IMR-90 (cell line): ENCODE measurements around the gene SMIM24.

Experiments used
- BHLHE40 ChIP-seq: fragments of 150-350 bp; IDR thresholded peaks from 2 replicates; pipeline ENCODE4 v1.6.1; 2016; ENCODE audit warnings: mild to moderate bottlenecking, low read depth, low read length
- CEBPB ChIP-seq: IDR thresholded peaks from 2 replicates; pipeline ENCODE4 v1.6.1; 2012; ENCODE audit warnings: low read depth, low read length, improper control_type of control experiment
- CHD1 ChIP-seq: IDR thresholded peaks from 2 replicates; pipeline ENCODE4 v1.6.1; 2012; ENCODE audit warnings: low read depth, low read length, improper control_type of control experiment
- CTCF ChIP-seq: conservative IDR thresholded peaks from 2 replicates; pipeline ENCODE4 v1.5.1; 2012; ENCODE audit warnings: mild to moderate bottlenecking, low read depth, low read length, improper control_type of control experiment
- ELK1 ChIP-seq: fragments of 150-350 bp; IDR thresholded peaks from 2 replicates; pipeline ENCODE4 v1.6.1; 2016; ENCODE audit warnings: low read depth, mild to moderate bottlenecking, low read length, moderate library complexity, borderline replicate concordance
- MAFK ChIP-seq: IDR thresholded peaks from 2 replicates; pipeline ENCODE4 v1.6.1; 2012; ENCODE audit warnings: low read depth, low read length, improper control_type of control experiment
- MAZ ChIP-seq: IDR thresholded peaks from 2 replicates; pipeline ENCODE4 v1.6.1; 2012; ENCODE audit warnings: low read depth, mild to moderate bottlenecking, low read length, improper control_type of control experiment, moderate library complexity, borderline replicate concordance
- NFE2L2 ChIP-seq: fragments of 150-350 bp; IDR thresholded peaks from 2 replicates; pipeline ENCODE4 v1.6.1; 2016; ENCODE audit warnings: low read depth, mild to moderate bottlenecking, low read length
- POLR2A ChIP-seq: IDR thresholded peaks from 2 replicates; pipeline ENCODE4 v1.6.1; 2012; ENCODE audit warnings: mild to moderate bottlenecking, low read depth, low read length
- RAD21 ChIP-seq: IDR thresholded peaks from 2 replicates; pipeline ENCODE4 v1.6.1; 2012; ENCODE audit warnings: low read length, improper control_type of control experiment
- RCOR1 ChIP-seq: IDR thresholded peaks from 2 replicates; pipeline ENCODE4 v1.6.1; 2012; ENCODE audit warnings: mild to moderate bottlenecking, low read length, improper control_type of control experiment; ENCODE audit not compliant: insufficient replicate concordance
- SMC3 ChIP-seq: fragments of 150-350 bp; IDR thresholded peaks from 2 replicates; pipeline ENCODE4 v1.6.1; 2016; ENCODE audit warnings: low read depth, mild to moderate bottlenecking, antibody characterized with exemption, low read length, moderate library complexity
- USF2 ChIP-seq: fragments of 150-350 bp; IDR thresholded peaks from 2 replicates; pipeline ENCODE4 v1.6.1; 2017; ENCODE audit warnings: mild to moderate bottlenecking, antibody characterized with exemption, low read length, low read depth

- TF ChIP-seq CTCF (no peak), POLR2A (no peak), RAD21 (no peak), MAZ (no peak), NFE2L2 (no peak), USF2 (no peak), SMC3 (no peak), BHLHE40 (no peak), CEBPB (no peak), RCOR1 (no peak), MAFK (no peak), CHD1 (no peak), ELK1 (no peak)
Observed at GRCh38 chr19:3474010-3474409, 6.3 kb downstream of the SMIM24 start.
